H1 (cell line): ENCODE results near the gene PLCB2. TPM values are rescaled to one million over a fixed set of nuclear protein-coding genes. Genes with fewer than 3 reads are reported as not detected.

Source experiments
- CTCF ChIA-PET: fragments of 300-600 bp; sonication (Branson Sonifier 250); formaldehyde crosslinking; loops from one replicate; lab custom pipeline; 2021; ENCODE audit not compliant: partially characterized antibody; lab: Charles Lee
- POLR2A ChIA-PET: fragments of 300-600 bp; sonication (Branson Sonifier 250); formaldehyde crosslinking; loops from one replicate; lab custom pipeline; 2021; ENCODE audit warnings: inconsistent platforms; ENCODE audit not compliant: partially characterized antibody; lab: Charles Lee
- DNase-seq, 2 experiments: peaks; one replicate each; pipeline versions ENCODE4 v3.0.0 to v3.0.0-alpha.2; 2010 to 2022; ENCODE audit warnings: low spot score in 2 of 2, low read depth in 1 of 2, mixed read lengths in 1 of 2
- FAIRE-seq: peaks from 2 replicates; lab custom pipeline; 2011; peaks lifted over from hg19 to GRCh38; lab: Jason Lieb, UNC
- H2AFZ ChIP-seq: 2 replicates; pipeline ENCODE4 v1.8.1; 2012; ENCODE audit warnings: low read length, inconsistent platforms
- H2AK5ac ChIP-seq: 2 replicates; pipeline ENCODE4 v1.6.1; 2013; ENCODE audit warnings: low read depth, low read length
- H2BK120ac ChIP-seq: replicated peaks from 2 replicates; pipeline ENCODE3; 2013; ENCODE audit warnings: low read depth, low read length, inconsistent platforms
- H2BK12ac ChIP-seq: 2 replicates; pipeline ENCODE4 v1.6.1; 2013; ENCODE audit warnings: low read depth, low read length
- H2BK15ac ChIP-seq: 2 replicates; pipeline ENCODE4 v1.6.1; 2013; ENCODE audit warnings: low read length
- H2BK20ac ChIP-seq: 2 replicates; pipeline ENCODE4 v1.6.1; 2013; ENCODE audit warnings: low read length
- H2BK5ac ChIP-seq: 2 replicates; pipeline ENCODE4 v1.6.1; 2013; ENCODE audit warnings: low read depth, low read length
- H3K14ac ChIP-seq: 2 replicates; pipeline ENCODE4 v1.6.1; 2013; ENCODE audit warnings: inconsistent platforms; ENCODE audit not compliant: insufficient read length
- H3K18ac ChIP-seq: 2 replicates; pipeline ENCODE4 v1.6.1; 2013; ENCODE audit warnings: low read length; ENCODE audit errors: extremely low read depth
- H3K23ac ChIP-seq: 2 replicates; pipeline ENCODE4 v1.6.1; 2013; ENCODE audit warnings: inconsistent platforms; ENCODE audit not compliant: insufficient read length
- H3K23me2 ChIP-seq: 2 replicates; pipeline ENCODE4 v1.6.1; 2013; ENCODE audit warnings: low read depth, low read length
- H3K27ac ChIP-seq: 2 replicates; pipeline ENCODE4 v1.6.1; 2011; ENCODE audit warnings: low read depth, low read length, inconsistent platforms
- H3K27me3 ChIP-seq, 4 experiments: replicated peaks in 1 of 4; 1 replicate in 1 of 4; 2 replicates in 3 of 4; pipeline versions ENCODE4 v1.6.1 to v1.8.1; 2011 to 2013; ENCODE audit warnings: low read length in 3 of 4, mild to moderate bottlenecking in 3 of 4, inconsistent platforms in 2 of 4, mixed read lengths in 2 of 4, moderate library complexity in 1 of 4; ENCODE audit not compliant: control insufficient read depth in 3 of 4, insufficient read depth in 3 of 4; ENCODE audit errors: extremely low read depth in 1 of 4
- H3K36me3 ChIP-seq, 4 experiments: 2 replicates each; pipeline versions ENCODE4 v1.6.1 to v1.8.1; 2011 to 2013; ENCODE audit warnings: mild to moderate bottlenecking in 4 of 4, low read length in 3 of 4, moderate library complexity in 2 of 4, control low read depth in 1 of 4, inconsistent platforms in 1 of 4; ENCODE audit not compliant: insufficient read depth in 4 of 4, control insufficient read depth in 2 of 4
- H3K4ac ChIP-seq: replicated peaks from 2 replicates; pipeline ENCODE3; 2013; ENCODE audit warnings: low read length, low read depth, mixed read lengths, inconsistent platforms; ENCODE audit not compliant: insufficient read length
- H3K4me1 ChIP-seq, 4 experiments: replicated peaks in 1 of 4; 1 replicate in 1 of 4; 2 replicates in 3 of 4; pipeline versions ENCODE4 v1.6.1 to v1.8.1; 2011 to 2013; ENCODE audit warnings: low read length in 3 of 4, inconsistent platforms in 2 of 4, mixed read lengths in 1 of 4; ENCODE audit not compliant: insufficient read depth in 4 of 4, control insufficient read depth in 3 of 4
- H3K4me2 ChIP-seq, 2 experiments: 2 replicates each; pipeline versions ENCODE4 v1.6.1 to v1.8.1; 2011 to 2013; ENCODE audit warnings: low read depth in 2 of 2, low read length in 2 of 2, control low read depth in 1 of 2, inconsistent platforms in 1 of 2, mild to moderate bottlenecking in 1 of 2; ENCODE audit not compliant: insufficient read depth in 1 of 2
- H3K4me3 ChIP-seq, 4 experiments: fragments of 200-600, 300-600 bp in 1 of 4; sonication (generic), shearing (Covaris generic), sonication (Bioruptor Twin) in 1 of 4; 2 replicates each; pipeline versions ENCODE4 v1.5.1 to v1.8.1; 2011 to 2016; ENCODE audit warnings: low read length in 4 of 4, low read depth in 3 of 4, control low read depth in 2 of 4, inconsistent platforms in 2 of 4, mild to moderate bottlenecking in 2 of 4, mixed read lengths in 1 of 4, moderate library complexity in 1 of 4; ENCODE audit not compliant: insufficient read depth in 2 of 4; ENCODE audit errors: extremely low read depth in 1 of 4
- H3K56ac ChIP-seq: replicated peaks from 2 replicates; pipeline ENCODE3; 2013; ENCODE audit warnings: low read depth, mild to moderate bottlenecking, mixed read lengths, low read length, inconsistent platforms; ENCODE audit not compliant: insufficient read length
- H3K79me1 ChIP-seq: 2 replicates; pipeline ENCODE4 v1.6.1; 2013; ENCODE audit warnings: low read depth, low read length, control low read depth
- H3K79me2 ChIP-seq, 2 experiments: 2 replicates each; pipeline versions ENCODE4 v1.6.1 to v1.8.1; 2012 to 2013; ENCODE audit warnings: low read length in 2 of 2, mild to moderate bottlenecking in 2 of 2, inconsistent platforms in 1 of 2; ENCODE audit not compliant: insufficient read depth in 2 of 2, control insufficient read depth in 1 of 2
- H3K9ac ChIP-seq, 4 experiments: replicated peaks in 1 of 4; 1 replicate in 1 of 4; 2 replicates in 3 of 4; pipeline versions ENCODE4 v1.6.1 to v1.8.1; 2011 to 2013; ENCODE audit warnings: low read depth in 3 of 4, low read length in 3 of 4, control low read depth in 2 of 4, mild to moderate bottlenecking in 2 of 4, moderate library complexity in 2 of 4, inconsistent platforms in 1 of 4; ENCODE audit errors: extremely low read depth in 1 of 4
- H3K9me3 ChIP-seq, 2 experiments: 2 replicates each; pipeline versions ENCODE4 v1.6.1 to v1.8.1; 2012 to 2013; ENCODE audit warnings: mild to moderate bottlenecking in 2 of 2, moderate library complexity in 2 of 2, control low read depth in 1 of 2, inconsistent platforms in 1 of 2, low read depth in 1 of 2, low read length in 1 of 2, mixed read lengths in 1 of 2; ENCODE audit not compliant: insufficient read depth in 2 of 2
- H4K20me1 ChIP-seq, 2 experiments: replicated peaks in 1 of 2; 2 replicates each; pipeline versions ENCODE3 to v1.8.1; 2011 to 2013; ENCODE audit warnings: inconsistent platforms in 2 of 2, low read length in 2 of 2, mild to moderate bottlenecking in 1 of 2; ENCODE audit not compliant: insufficient read depth in 2 of 2, control insufficient read depth in 1 of 2
- H4K5ac ChIP-seq: 2 replicates; pipeline ENCODE4 v1.6.1; 2013; ENCODE audit warnings: low read length, low read depth, mixed read lengths, inconsistent platforms; ENCODE audit not compliant: insufficient read length
- H4K8ac ChIP-seq: 2 replicates; pipeline ENCODE4 v1.8.0; 2013; ENCODE audit warnings: mild to moderate bottlenecking, moderate library complexity, low read length, inconsistent platforms; ENCODE audit not compliant: insufficient read depth; ENCODE audit errors: extremely low read depth
- H4K91ac ChIP-seq: replicated peaks from 2 replicates; pipeline ENCODE3; 2013; ENCODE audit warnings: low read length, mixed read lengths, inconsistent platforms; ENCODE audit not compliant: insufficient read length
- CBX5 ChIP-seq: fragments of 300-800, 300-1000 bp; sonication (generic); IDR thresholded peaks from 2 replicates; pipeline ENCODE4 v1.7.1; 2016; ENCODE audit warnings: antibody characterized with exemption, low read length, low read depth
- CTBP2 ChIP-seq: IDR thresholded peaks from 2 replicates; pipeline ENCODE4 v1.7.0; 2011; ENCODE audit warnings: borderline replicate concordance, mild to moderate bottlenecking, moderate library complexity, mixed read lengths, low read length; ENCODE audit not compliant: insufficient read depth, insufficient read length
- HDAC6 ChIP-seq: IDR thresholded peaks from one replicate; pipeline ENCODE4 v1.7.1; 2012; ENCODE audit warnings: low read depth, mild to moderate bottlenecking, inconsistent platforms, low read length, moderate library complexity
- JUN ChIP-seq: IDR thresholded peaks from 2 replicates; pipeline ENCODE4 v1.6.1; 2011; ENCODE audit warnings: low read depth, mild to moderate bottlenecking, improper control_type of control experiment, low read length
- SIX5 ChIP-seq: IDR thresholded peaks from 2 replicates; pipeline ENCODE4 v1.6.1; 2011; ENCODE audit warnings: mild to moderate bottlenecking, low read depth, low read length
- TEAD4 ChIP-seq: IDR thresholded peaks from 2 replicates; pipeline ENCODE4 v1.6.1; 2012; ENCODE audit warnings: low read depth, low read length, inconsistent platforms, mixed read lengths
- WGBS, 2 experiments: shearing (Covaris generic) in 1 of 2; methylation state at CpG; one replicate each; pipeline versions ENCODE4 v1.1.6 to v1.1.7; 2013 to 2015; ENCODE audit warnings: low lambda C conversion rate in 2 of 2, mixed read lengths in 2 of 2, inconsistent platforms in 1 of 2, low coverage in 1 of 2, missing lambda C conversion rate in 1 of 2; ENCODE audit not compliant: insufficient replicate concordance in 2 of 2, insufficient coverage in 1 of 2, insufficient read length in 1 of 2; ENCODE audit errors: extremely low coverage in 1 of 2, missing lambda C conversion rate in 1 of 2; 5-methylcytosine and 5-hydroxymethylcytosine counted together
- polyA plus RNA-seq, 7 experiments: library from polyadenylated mRNA; depleted of rRNA in 3 of 7; stranded (reverse) in 5 of 7; unstranded in 2 of 7; fragments of >200 nt in 5 of 7; fragments of 200-250 nt in 2 of 7; gene quantifications; 1 replicate in 5 of 7; 2 replicates in 1 of 7; 4 replicates in 1 of 7; pipeline versions ENCODE4 v1.2.1 to v1.2.3, GENCODE V29; 2011 to 2013; ENCODE audit warnings: missing spikeins in 2 of 7, mixed read lengths in 2 of 7
- total RNA-seq: library from RNA; stranded (reverse); fragmentation: NEBNext Ultra II Directional; extraction: Animal tissue kit (Norgen Biotek cat#: 25700); gene quantifications from 2 replicates; pipeline ENCODE4 v1.2.1, GENCODE V29; 2021

PLCB2 gene
- total and polyA plus RNA-seq, 2 of the 8 experiments (the other 6 are each of a cell fraction or from before 2014, with no cell fraction given): 7.2 to 8.4 TPM

DNA sequence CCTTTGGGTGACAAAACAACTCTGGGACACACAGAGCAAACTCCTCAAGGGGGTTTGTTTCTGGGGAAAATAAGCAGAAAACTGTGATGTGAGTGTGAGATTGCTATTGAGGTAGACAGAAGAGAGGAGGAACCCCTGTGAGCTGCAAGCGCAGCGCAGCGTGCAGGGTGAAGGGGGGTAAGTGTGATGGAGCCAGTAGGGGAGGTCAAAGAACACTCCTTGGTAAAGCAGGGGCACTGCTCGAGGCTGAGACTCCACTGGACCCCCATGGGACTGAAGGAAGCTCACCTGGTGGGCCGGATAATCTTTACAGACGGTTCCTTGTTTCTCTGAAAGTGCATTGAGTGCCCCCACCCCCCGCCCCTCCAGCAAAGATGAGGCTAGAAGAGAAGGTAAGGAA is 23.3 kb upstream of the PLCB2 start:
- Histone ChIP-seq H3K4me3 (no peak overlapping the region), H3K23me2 (peaks cover 2% of the 10 kb centered on the region), H4K8ac (no peak overlapping the region), H4K91ac (no peak overlapping the region), H3K4ac (no peak overlapping the region), H2BK15ac (no peak overlapping the region), H3K9me3 (no peaks in the 10 kb centered on the region; a peak in 1 of 4 replicates), H3K9ac (no peak overlapping the region), H3K56ac (no peak overlapping the region), H2BK20ac (no peak overlapping the region), H2BK5ac (0 out of 2 replicates have a peak overlapping the region, but pooled peaks have one; percentile 36), H3K27me3 (no peaks in the 10 kb centered on the region), H3K23ac (no peak overlapping the region), H3K79me2 (peaks cover 0 to under 1% of the 10 kb centered on the region in 2 experiments; a peak in 1 of 4 replicates), H3K14ac (no peak overlapping the region), H3K4me2 (no peak overlapping the region), H3K4me1 (peaks cover 24 to 41% (median 31%) of the 10 kb centered on the region in 4 experiments), H4K20me1 (no peaks in the 10 kb centered on the region), H2AK5ac (no peak overlapping the region), H2BK12ac (no peak overlapping the region), H4K5ac (no peak overlapping the region), H3K18ac (no peak overlapping the region), H3K27ac (no peak overlapping the region), H2AFZ (no peak overlapping the region), H3K36me3 (peaks cover 0 to 7% (median 0%) of the 10 kb centered on the region in 4 experiments; a peak in 3 of 8 replicates), H2BK120ac (no peak overlapping the region), H3K79me1 (no peaks in the 10 kb centered on the region)
- CTCF ChIA-PET: interaction anchor here (0.7 to 21.1 kb wide), 7 partner anchors 9 to 55 kb away, joined by 3 to 295 read pairs (median 15); partner anchors contain the start of gene PLCB2
- WGBS, 2 experiments: 75% methylated on average over 7 of the region's 7 CpGs; no CpG with 5 or more reads in 1 of the 2 experiments
- TF ChIP-seq JUN (no peak), TEAD4 (no peak), SIX5 (no peak), CTBP2 (no peak), CBX5 (no peak), HDAC6 (no peak)
- FAIRE-seq (no peak), DNase-seq (no peak)
- POLR2A ChIA-PET: interaction anchor here (0.8 to 0.9 kb wide), 2 partner anchors 10 to 99 kb away, joined by 3 read pairs; partner anchors contain the start of gene CCDC9B
